ENCODE data around the gene GSG1L. TPM values are rescaled to one million over a fixed set of nuclear protein-coding genes. Genes with fewer than 3 reads are reported as not detected.

Gene GSG1L
- total and polyA plus RNA-seq, 2 of the 13 experiments (the other 11 are each of a cell fraction or from before 2014, with no cell fraction given), result not detected

DNA sequence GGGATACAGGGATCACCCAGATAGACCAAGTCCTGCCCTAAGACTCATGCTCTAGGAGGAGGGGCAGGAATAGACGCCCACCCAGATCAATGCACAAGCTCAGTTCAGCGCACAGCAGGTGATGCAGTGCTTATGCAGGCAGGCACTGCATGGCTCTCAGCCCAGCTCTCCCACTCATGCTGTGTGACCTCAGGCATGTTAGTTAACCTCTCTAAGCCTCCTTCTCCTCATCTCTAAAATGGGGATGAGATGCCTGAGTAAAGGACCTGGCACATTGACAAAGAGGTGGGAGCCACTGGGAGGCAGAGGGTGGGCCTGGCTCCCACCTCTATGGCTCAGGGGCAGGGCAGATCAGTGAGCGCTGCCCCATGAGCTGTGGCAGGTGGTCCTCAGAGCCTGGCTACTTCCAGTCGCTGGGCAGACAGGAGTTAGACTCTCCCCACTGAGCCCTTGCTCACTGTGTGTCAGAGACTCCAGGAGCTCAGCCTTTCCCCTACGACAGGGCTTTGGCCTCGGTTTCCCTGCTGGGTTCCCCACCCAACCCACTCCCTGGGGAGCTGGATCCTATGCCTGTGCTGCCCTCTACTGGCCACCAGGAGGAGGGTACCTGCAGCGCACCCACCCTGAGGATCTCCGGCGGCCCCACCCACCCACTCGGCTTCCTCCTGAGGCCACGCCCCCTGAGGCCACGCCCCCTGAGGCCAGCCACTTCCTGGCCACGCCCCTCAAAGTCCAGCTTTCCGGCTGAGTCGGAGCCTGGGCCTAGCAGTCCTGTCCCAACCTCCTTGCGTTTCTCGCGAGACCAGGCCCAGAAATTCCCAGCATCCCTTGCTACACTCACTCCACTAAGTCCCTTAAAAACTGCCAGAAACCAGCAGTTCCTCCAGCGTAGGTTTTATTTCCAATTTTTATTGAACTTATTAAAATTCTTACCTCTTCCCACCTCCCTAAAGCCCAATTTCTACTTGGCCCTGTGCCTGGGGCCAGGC is 196.1 kb downstream of the GSG1L start (continued):
- TF ChIP-seq, protein P1, sequence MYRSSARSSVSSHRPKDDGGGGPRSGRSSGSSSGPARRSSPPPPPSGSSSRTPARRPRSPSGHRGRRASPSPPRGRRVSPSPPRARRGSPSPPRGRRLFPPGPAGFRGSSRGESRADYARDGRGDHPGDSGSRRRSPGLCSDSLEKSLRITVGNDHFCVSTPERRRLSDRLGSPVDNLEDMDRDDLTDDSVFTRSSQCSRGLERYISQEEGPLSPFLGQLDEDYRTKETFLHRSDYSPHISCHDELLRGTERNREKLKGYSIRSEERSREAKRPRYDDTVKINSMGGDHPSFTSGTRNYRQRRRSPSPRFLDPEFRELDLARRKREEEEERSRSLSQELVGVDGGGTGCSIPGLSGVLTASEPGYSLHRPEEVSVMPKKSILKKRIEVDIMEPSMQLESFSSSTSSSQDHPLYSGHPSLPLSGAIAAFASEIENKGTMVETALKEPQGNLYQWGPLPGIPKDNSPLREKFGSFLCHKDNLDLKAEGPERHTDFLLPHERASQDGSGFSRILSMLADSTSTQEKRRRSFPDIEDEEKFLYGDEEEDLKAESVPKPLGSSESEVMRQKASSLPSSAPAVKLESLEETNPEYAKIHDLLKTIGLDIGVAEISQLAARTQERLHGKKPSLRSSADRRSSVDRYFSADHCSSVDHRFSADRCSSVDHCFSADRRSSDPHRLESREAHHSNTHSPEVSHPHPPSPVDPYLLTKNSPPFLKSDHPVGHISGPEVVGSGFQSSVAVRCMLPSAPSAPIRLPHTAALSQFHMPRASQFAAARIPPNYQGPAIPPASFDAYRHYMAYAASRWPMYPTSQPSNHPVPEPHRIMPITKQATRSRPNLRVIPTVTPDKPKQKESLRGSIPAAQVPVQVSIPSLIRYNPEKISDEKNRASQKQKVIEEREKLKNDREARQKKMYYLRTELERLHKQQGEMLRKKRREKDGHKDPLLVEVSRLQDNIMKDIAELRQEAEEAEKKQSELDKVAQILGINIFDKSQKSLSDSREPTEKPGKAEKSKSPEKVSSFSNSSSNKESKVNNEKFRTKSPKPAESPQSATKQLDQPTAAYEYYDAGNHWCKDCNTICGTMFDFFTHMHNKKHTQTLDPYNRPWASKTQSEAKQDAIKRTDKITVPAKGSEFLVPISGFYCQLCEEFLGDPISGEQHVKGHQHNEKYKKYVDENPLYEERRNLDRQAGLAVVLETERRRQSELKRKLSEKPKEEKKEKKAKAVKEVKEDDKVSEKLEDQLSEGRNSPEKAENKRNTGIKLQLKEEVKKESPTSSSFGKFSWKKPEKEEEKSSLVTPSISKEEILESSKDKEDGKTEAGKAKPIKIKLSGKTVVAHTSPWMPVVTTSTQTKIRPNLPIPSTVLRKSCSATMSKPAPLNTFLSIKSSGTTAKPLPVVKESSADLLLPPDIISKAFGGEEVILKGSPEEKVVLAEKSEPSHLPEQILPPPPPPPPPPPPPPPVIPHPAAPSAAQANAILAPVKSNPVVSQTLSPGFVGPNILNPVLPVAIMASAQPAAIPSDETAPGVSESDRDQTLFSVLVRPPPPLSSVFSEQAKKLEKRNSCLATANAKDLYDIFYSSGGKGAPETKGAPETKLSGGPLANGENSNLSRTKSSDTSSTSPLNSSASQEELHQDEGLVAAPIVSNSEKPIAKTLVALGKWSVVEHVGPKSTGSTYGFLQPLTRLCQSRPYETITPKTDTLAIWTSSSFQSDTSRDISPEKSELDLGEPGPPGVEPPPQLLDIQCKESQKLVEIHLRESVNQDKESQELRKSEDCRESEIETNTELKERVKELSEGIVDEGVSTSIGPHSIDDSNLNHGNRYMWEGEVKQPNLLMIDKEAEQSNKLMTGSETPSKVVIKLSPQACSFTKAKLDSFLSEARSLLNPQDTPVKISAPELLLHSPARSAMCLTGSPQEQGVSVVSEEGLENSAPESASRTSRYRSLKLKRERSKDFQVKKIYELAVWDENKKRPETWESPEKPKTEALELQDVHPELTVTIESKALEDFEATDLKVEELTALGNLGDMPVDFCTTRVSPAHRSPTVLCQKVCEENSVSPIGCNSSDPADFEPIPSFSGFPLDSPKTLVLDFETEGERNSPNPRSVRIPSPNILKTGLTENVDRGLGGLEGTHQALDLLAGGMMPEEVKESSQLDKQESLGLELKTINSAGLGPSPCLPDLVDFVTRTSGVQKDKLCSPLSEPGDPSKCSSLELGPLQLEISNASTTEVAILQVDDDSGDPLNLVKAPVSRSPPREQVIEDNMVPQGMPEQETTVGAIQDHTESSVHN (CRISPR knock-in tag; IDR thresholded peaks at IDR 0.05), result no peak
- no peak for TF ChIP-seq CHD4 (IDR thresholded peaks at IDR 0.05; ENCODE audit: borderline replicate concordance, low read length)
- no peak for TF ChIP-seq ZMAT3 (CRISPR knock-in tag; conservative IDR thresholded peaks at IDR 0.05)
- TF ChIP-seq, protein P2, sequence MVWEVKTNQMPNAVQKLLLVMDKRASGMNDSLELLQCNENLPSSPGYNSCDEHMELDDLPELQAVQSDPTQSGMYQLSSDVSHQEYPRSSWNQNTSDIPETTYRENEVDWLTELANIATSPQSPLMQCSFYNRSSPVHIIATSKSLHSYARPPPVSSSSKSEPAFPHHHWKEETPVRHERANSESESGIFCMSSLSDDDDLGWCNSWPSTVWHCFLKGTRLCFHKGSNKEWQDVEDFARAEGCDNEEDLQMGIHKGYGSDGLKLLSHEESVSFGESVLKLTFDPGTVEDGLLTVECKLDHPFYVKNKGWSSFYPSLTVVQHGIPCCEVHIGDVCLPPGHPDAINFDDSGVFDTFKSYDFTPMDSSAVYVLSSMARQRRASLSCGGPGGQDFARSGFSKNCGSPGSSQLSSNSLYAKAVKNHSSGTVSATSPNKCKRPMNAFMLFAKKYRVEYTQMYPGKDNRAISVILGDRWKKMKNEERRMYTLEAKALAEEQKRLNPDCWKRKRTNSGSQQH (CRISPR knock-in tag; IDR thresholded peaks at IDR 0.05; ENCODE audit: low read depth), result no peak
- TF ChIP-seq, protein P3, sequence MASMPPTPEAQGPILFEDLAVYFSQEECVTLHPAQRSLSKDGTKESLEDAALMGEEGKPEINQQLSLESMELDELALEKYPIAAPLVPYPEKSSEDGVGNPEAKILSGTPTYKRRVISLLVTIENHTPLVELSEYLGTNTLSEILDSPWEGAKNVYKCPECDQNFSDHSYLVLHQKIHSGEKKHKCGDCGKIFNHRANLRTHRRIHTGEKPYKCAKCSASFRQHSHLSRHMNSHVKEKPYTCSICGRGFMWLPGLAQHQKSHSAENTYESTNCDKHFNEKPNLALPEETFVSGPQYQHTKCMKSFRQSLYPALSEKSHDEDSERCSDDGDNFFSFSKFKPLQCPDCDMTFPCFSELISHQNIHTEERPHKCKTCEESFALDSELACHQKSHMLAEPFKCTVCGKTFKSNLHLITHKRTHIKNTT (CRISPR knock-in tag; IDR thresholded peaks at IDR 0.05), result no peak
- no peak for TF ChIP-seq FLYWCH1 (CRISPR knock-in tag; IDR thresholded peaks at IDR 0.05)
- no peak for TF ChIP-seq HIVEP1 (CRISPR knock-in tag; IDR thresholded peaks at IDR 0.05)
- TF ChIP-seq, protein P4, sequence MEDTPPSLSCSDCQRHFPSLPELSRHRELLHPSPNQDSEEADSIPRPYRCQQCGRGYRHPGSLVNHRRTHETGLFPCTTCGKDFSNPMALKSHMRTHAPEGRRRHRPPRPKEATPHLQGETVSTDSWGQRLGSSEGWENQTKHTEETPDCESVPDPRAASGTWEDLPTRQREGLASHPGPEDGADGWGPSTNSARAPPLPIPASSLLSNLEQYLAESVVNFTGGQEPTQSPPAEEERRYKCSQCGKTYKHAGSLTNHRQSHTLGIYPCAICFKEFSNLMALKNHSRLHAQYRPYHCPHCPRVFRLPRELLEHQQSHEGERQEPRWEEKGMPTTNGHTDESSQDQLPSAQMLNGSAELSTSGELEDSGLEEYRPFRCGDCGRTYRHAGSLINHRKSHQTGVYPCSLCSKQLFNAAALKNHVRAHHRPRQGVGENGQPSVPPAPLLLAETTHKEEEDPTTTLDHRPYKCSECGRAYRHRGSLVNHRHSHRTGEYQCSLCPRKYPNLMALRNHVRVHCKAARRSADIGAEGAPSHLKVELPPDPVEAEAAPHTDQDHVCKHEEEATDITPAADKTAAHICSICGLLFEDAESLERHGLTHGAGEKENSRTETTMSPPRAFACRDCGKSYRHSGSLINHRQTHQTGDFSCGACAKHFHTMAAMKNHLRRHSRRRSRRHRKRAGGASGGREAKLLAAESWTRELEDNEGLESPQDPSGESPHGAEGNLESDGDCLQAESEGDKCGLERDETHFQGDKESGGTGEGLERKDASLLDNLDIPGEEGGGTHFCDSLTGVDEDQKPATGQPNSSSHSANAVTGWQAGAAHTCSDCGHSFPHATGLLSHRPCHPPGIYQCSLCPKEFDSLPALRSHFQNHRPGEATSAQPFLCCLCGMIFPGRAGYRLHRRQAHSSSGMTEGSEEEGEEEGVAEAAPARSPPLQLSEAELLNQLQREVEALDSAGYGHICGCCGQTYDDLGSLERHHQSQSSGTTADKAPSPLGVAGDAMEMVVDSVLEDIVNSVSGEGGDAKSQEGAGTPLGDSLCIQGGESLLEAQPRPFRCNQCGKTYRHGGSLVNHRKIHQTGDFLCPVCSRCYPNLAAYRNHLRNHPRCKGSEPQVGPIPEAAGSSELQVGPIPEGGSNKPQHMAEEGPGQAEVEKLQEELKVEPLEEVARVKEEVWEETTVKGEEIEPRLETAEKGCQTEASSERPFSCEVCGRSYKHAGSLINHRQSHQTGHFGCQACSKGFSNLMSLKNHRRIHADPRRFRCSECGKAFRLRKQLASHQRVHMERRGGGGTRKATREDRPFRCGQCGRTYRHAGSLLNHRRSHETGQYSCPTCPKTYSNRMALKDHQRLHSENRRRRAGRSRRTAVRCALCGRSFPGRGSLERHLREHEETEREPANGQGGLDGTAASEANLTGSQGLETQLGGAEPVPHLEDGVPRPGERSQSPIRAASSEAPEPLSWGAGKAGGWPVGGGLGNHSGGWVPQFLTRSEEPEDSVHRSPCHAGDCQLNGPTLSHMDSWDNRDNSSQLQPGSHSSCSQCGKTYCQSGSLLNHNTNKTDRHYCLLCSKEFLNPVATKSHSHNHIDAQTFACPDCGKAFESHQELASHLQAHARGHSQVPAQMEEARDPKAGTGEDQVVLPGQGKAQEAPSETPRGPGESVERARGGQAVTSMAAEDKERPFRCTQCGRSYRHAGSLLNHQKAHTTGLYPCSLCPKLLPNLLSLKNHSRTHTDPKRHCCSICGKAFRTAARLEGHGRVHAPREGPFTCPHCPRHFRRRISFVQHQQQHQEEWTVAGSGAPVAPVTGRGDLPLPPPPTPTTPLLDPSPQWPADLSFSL (CRISPR knock-in tag; IDR thresholded peaks at IDR 0.05), result no peak
- TF ChIP-seq MEIS2 (CRISPR knock-in tag; IDR thresholded peaks at IDR 0.05), result no peak
- TF ChIP-seq KDM6A (CRISPR knock-in tag; IDR thresholded peaks at IDR 0.05; ENCODE audit: low read depth), result no peak
- TF ChIP-seq ZKSCAN1 (IDR thresholded peaks at IDR 0.05; ENCODE audit: low read length), result no peak

Data from HepG2 (cell line).